ENCODE results near the gene WDR64. TPM values are rescaled to one million over a fixed set of nuclear protein-coding genes. Genes with fewer than 3 reads are reported as not detected.

The WDR64 gene
- total and polyA plus RNA-seq, 2 experiments from 2014 or later = 0.07 TPM; not detected in 1

DNA sequence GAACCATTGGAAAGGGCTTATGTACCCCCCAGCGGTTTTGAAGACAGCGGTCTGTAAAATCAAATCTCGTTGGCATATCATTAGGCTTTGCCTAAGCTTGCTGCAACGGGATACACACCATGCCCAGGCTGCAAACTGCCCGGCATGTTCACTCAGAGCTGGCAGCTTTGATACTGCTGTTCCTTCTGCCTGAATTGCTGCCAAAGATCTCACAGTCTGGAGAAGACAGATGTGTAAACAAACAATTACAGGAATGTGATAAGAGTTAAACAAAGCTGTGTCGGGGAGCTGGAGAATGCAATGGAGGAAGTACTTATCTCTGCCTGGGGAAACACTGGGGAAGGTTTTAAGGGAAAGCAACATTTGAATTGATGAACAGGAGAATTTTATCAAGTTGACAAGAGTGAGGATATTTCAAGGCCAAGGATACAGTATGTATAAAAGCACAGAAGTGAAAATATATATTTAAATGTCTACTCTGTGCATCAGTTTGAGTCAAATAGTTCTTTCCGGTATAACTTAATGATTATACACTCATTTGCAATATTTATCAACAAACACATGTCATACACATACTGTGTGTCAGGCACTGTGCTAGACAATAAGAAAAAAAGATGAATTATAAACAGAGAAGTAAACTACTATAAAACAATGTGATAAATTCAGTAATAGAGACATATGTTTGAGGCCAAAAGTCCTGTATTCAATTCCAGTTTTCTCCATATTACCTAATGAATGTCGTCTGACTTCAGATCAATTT, 41.8 kb upstream of the WDR64 start:
- Histone ChIP-seq H3K36me3 (replicated peaks; ENCODE audit: insufficient read depth, low read depth) (no peaks in the 10 kb centered on the region), H4K20me1 (ENCODE audit: insufficient read depth, poor library complexity, severe bottlenecking) (no peaks in the 10 kb centered on the region), H3K9me2 (replicated peaks; ENCODE audit: insufficient read depth) (no peaks in the 10 kb centered on the region), H3K27me3 (no peaks in the 10 kb centered on the region), H3K79me2 (no peaks in the 10 kb centered on the region), H3K27ac (no peak overlapping the region), H3K4me3 (no peak overlapping the region), H2AFZ (no peak overlapping the region), H3K9me3 (ENCODE audit: low read depth) (no peaks in the 10 kb centered on the region), H3K4me1 (ENCODE audit: insufficient read depth) (peaks cover 17% of the 10 kb centered on the region), H3K4me2 (peak overlapping the region; percentile 43)
- peak; percentile 27 for DNase-seq (ENCODE audit: low spot score)
- WGBS (ENCODE audit: low lambda C conversion rate, missing lambda C conversion rate) = 46% methylated on average over 8 of the region's 8 CpGs
- no peak for TF ChIP-seq EZH2phosphoT487 (IDR thresholded peaks at IDR 0.05; ENCODE audit: low read depth, severe bottlenecking, unreplicated experiment)
- no peak for TF ChIP-seq EZH2 (IDR thresholded peaks at IDR 0.05; ENCODE audit: borderline replicate concordance)
- TF ChIP-seq, protein P1, sequence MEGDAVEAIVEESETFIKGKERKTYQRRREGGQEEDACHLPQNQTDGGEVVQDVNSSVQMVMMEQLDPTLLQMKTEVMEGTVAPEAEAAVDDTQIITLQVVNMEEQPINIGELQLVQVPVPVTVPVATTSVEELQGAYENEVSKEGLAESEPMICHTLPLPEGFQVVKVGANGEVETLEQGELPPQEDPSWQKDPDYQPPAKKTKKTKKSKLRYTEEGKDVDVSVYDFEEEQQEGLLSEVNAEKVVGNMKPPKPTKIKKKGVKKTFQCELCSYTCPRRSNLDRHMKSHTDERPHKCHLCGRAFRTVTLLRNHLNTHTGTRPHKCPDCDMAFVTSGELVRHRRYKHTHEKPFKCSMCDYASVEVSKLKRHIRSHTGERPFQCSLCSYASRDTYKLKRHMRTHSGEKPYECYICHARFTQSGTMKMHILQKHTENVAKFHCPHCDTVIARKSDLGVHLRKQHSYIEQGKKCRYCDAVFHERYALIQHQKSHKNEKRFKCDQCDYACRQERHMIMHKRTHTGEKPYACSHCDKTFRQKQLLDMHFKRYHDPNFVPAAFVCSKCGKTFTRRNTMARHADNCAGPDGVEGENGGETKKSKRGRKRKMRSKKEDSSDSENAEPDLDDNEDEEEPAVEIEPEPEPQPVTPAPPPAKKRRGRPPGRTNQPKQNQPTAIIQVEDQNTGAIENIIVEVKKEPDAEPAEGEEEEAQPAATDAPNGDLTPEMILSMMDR (IDR thresholded peaks at IDR 0.05; ENCODE audit: poor library complexity) = no peak

DNA sequence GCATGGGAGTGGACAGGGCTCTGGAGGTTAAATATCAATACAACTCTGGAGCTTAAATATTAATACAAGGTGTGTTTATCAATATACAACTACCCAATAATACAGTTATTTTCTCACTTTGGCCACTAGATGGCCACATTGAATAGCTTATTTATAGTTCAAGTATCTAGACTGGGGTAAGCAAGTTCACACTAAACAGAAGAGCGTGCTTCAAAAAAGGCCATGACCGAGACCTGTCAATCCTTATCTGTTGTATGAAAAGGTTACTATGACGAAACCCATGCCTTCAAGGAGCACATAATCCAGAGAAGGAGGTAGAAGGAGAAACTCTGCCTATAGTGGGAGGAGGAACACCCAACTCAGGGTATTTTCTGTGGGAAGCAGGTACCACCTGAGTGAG, 41.0 kb upstream of the WDR64 start:
- no peaks in the 10 kb centered on the region for H3K27me3 ChIP-seq
- no peak overlapping the region for H3K4me2 ChIP-seq
- peaks cover 17% of the 10 kb centered on the region for H3K4me1 ChIP-seq (ENCODE audit: insufficient read depth)
- no peaks in the 10 kb centered on the region for H3K79me2 ChIP-seq
- H4K20me1 ChIP-seq (ENCODE audit: insufficient read depth, poor library complexity, severe bottlenecking) = no peaks in the 10 kb centered on the region
- DNase-seq (ENCODE audit: low spot score) = peak; percentile 76
- no peaks in the 10 kb centered on the region for H3K9me2 ChIP-seq (replicated peaks; ENCODE audit: insufficient read depth)
- H3K36me3 ChIP-seq (replicated peaks; ENCODE audit: insufficient read depth, low read depth) = no peaks in the 10 kb centered on the region
- no peak overlapping the region for H3K4me3 ChIP-seq
- TF ChIP-seq, protein P1 (IDR thresholded peaks at IDR 0.05; ENCODE audit: poor library complexity) = peak; percentile 69
- no peak for TF ChIP-seq EZH2 (IDR thresholded peaks at IDR 0.05; ENCODE audit: borderline replicate concordance)
- no peak for TF ChIP-seq EZH2phosphoT487 (IDR thresholded peaks at IDR 0.05; ENCODE audit: low read depth, severe bottlenecking, unreplicated experiment)
- peak overlapping the region; percentile 0 for H3K27ac ChIP-seq
- WGBS (ENCODE audit: low lambda C conversion rate, missing lambda C conversion rate) = 10% methylated on average over 3 of the region's 3 CpGs
- H3K9me3 ChIP-seq (ENCODE audit: low read depth) = no peaks in the 10 kb centered on the region
- H2AFZ ChIP-seq = no peak overlapping the region

DNA sequence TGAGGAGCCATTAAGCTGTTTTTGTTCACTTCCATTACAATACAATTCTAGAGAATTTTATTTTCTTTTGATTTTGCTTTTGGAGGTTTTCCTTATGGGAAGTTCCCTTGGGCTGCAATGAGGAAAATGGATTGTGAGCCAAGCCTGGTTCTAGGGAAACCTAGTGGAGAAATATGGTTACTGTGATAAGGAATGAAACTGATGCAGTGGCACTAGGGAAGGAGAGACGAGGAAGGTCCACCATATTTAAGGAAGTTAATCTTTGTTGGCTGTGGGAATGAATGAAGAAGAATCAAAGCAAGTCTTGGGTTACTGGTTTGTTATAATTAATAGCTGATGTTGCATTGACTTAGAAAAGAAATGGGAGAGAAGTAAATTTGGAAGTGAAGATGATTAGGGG, 40.3 kb upstream of the WDR64 start:
- TF ChIP-seq EZH2 (IDR thresholded peaks at IDR 0.05; ENCODE audit: borderline replicate concordance) (no peak), EZH2phosphoT487 (IDR thresholded peaks at IDR 0.05; ENCODE audit: low read depth, severe bottlenecking, unreplicated experiment) (no peak)
- DNase-seq (ENCODE audit: low spot score) = no peak
- Histone ChIP-seq H3K4me2 (no peak overlapping the region), H3K36me3 (replicated peaks; ENCODE audit: insufficient read depth, low read depth) (no peaks in the 10 kb centered on the region), H4K20me1 (ENCODE audit: insufficient read depth, poor library complexity, severe bottlenecking) (no peaks in the 10 kb centered on the region), H3K27me3 (no peaks in the 10 kb centered on the region), H3K4me3 (no peak overlapping the region), H3K9me2 (replicated peaks; ENCODE audit: insufficient read depth) (no peaks in the 10 kb centered on the region), H3K4me1 (ENCODE audit: insufficient read depth) (peaks cover 17% of the 10 kb centered on the region), H3K9me3 (ENCODE audit: low read depth) (no peaks in the 10 kb centered on the region), H3K27ac (peak overlapping the region; percentile 0), H2AFZ (no peak overlapping the region), H3K79me2 (no peaks in the 10 kb centered on the region)
- 88% methylated on average over 1 of the region's 1 CpG for WGBS (ENCODE audit: low lambda C conversion rate, missing lambda C conversion rate)

Measured in hepatocyte (in vitro differentiated cells).